T-helper 2 cell treated with Interferon-gamma antibody and Interleukin-4, amounts not matched to agents 5 μg/mL and 100 μg/mL, for 36 hours (primary cell): ENCODE data around the gene LSAMP.

Source experiments
- DNase-seq: peaks from one replicate; pipeline ENCODE4 v3.0.0; 2021; ENCODE audit warnings: low spot score
- H3K27ac Mint-ChIP-seq: one replicate; pipeline ENCODE4 v1.8.0; 2021; ENCODE audit warnings: mild to moderate bottlenecking, mixed read lengths
- H3K27me3 Mint-ChIP-seq: one replicate; pipeline ENCODE4 v1.8.0; 2021; ENCODE audit warnings: low read depth, mixed read lengths
- H3K36me3 Mint-ChIP-seq: one replicate; pipeline ENCODE4 v1.8.0; 2021; ENCODE audit warnings: low read depth, mixed read lengths
- H3K4me1 Mint-ChIP-seq: one replicate; pipeline ENCODE4 v1.8.0; 2021; ENCODE audit warnings: low read depth, mixed read lengths
- H3K4me3 Mint-ChIP-seq: one replicate; pipeline ENCODE4 v1.8.0; 2022; ENCODE audit warnings: mild to moderate bottlenecking, moderate library complexity, mixed read lengths
- H3K9me3 Mint-ChIP-seq: one replicate; pipeline ENCODE4 v1.8.0; 2021; ENCODE audit warnings: mixed read lengths

LSAMP gene

GRCh38 chr3:115999001-115999585, 446.2 kb downstream of the LSAMP start:
- Mint-ChIP-seq H3K4me1 (no peaks in the 10 kb centered on the region), H3K27me3 (no peaks in the 10 kb centered on the region), H3K36me3 (no peaks in the 10 kb centered on the region), H3K27ac (no peak overlapping the region), H3K4me3 (no peak overlapping the region), H3K9me3 (no peaks in the 10 kb centered on the region)
- DNase-seq, result no peak

GRCh38 chr3:115996420-115997108, 448.7 kb downstream of the LSAMP start:
- Mint-ChIP-seq H3K9me3 (no peaks in the 10 kb centered on the region), H3K27me3 (no peaks in the 10 kb centered on the region), H3K4me1 (no peaks in the 10 kb centered on the region), H3K36me3 (no peaks in the 10 kb centered on the region), H3K27ac (no peak overlapping the region), H3K4me3 (no peak overlapping the region)
- no peak for DNase-seq

GRCh38 chr3:115990669-115991068, 454.6 kb downstream of the LSAMP start:
- Mint-ChIP-seq H3K4me1 (no peaks in the 10 kb centered on the region), H3K4me3 (no peak overlapping the region)

GRCh38 chr3:115989684-115990421, 455.4 kb downstream of the LSAMP start:
- H3K4me3 Mint-ChIP-seq, result no peak overlapping the region
- no peak for DNase-seq
- no peaks in the 10 kb centered on the region for H3K36me3 Mint-ChIP-seq

More at GRCh38 chr3:115990669-115991068, 454.6 kb downstream of the LSAMP start:
- no peaks in the 10 kb centered on the region for H3K27me3 Mint-ChIP-seq
- no peaks in the 10 kb centered on the region for H3K9me3 Mint-ChIP-seq
- H3K27ac Mint-ChIP-seq, result no peak overlapping the region
- no peaks in the 10 kb centered on the region for H3K36me3 Mint-ChIP-seq
- DNase-seq, result no peak

GRCh38 chr3:115986555-115987207, 458.6 kb downstream of the LSAMP start:
- no peak overlapping the region for H3K27ac Mint-ChIP-seq
- DNase-seq, result no peak

More at GRCh38 chr3:115989684-115990421, 455.4 kb downstream of the LSAMP start:
- Mint-ChIP-seq H3K9me3 (no peaks in the 10 kb centered on the region), H3K27me3 (no peaks in the 10 kb centered on the region), H3K27ac (no peak overlapping the region), H3K4me1 (no peaks in the 10 kb centered on the region)

GRCh38 chr3:115982629-115983028, 462.7 kb downstream of the LSAMP start:
- Mint-ChIP-seq H3K4me1 (no peaks in the 10 kb centered on the region), H3K4me3 (no peak overlapping the region), H3K27ac (no peak overlapping the region), H3K36me3 (no peaks in the 10 kb centered on the region), H3K27me3 (no peaks in the 10 kb centered on the region), H3K9me3 (no peaks in the 10 kb centered on the region)
- no peak for DNase-seq

More at GRCh38 chr3:115986555-115987207, 458.6 kb downstream of the LSAMP start:
- Mint-ChIP-seq H3K27me3 (no peaks in the 10 kb centered on the region), H3K36me3 (no peaks in the 10 kb centered on the region), H3K9me3 (no peaks in the 10 kb centered on the region), H3K4me1 (no peaks in the 10 kb centered on the region), H3K4me3 (no peak overlapping the region)

- no peaks in the 10 kb centered on the region for H3K36me3 Mint-ChIP-seq
- no peaks in the 10 kb centered on the region for H3K9me3 Mint-ChIP-seq
- no peaks in the 10 kb centered on the region for H3K4me1 Mint-ChIP-seq
- no peak overlapping the region for H3K27ac Mint-ChIP-seq
- no peak for DNase-seq
- H3K27me3 Mint-ChIP-seq, result no peaks in the 10 kb centered on the region
- H3K4me3 Mint-ChIP-seq, result no peak overlapping the region
These were observed 463.2 kb downstream of the LSAMP start for GRCh38 chr3:115982108-115982507.

GRCh38 chr3:115980709-115981108, 464.6 kb downstream of the LSAMP start:
- Mint-ChIP-seq H3K9me3 (no peaks in the 10 kb centered on the region), H3K27me3 (no peaks in the 10 kb centered on the region), H3K27ac (no peak overlapping the region), H3K4me3 (no peak overlapping the region), H3K4me1 (no peaks in the 10 kb centered on the region), H3K36me3 (no peaks in the 10 kb centered on the region)
- no peak for DNase-seq

GRCh38 chr3:115977866-115978265, 467.4 kb downstream of the LSAMP start:
- Mint-ChIP-seq H3K4me3 (no peak overlapping the region), H3K4me1 (no peaks in the 10 kb centered on the region), H3K27ac (no peak overlapping the region), H3K27me3 (no peaks in the 10 kb centered on the region), H3K36me3 (no peaks in the 10 kb centered on the region), H3K9me3 (no peaks in the 10 kb centered on the region)
- no peak for DNase-seq

- no peaks in the 10 kb centered on the region for H3K36me3 Mint-ChIP-seq
- no peaks in the 10 kb centered on the region for H3K4me1 Mint-ChIP-seq
- H3K4me3 Mint-ChIP-seq, result no peak overlapping the region
- no peaks in the 10 kb centered on the region for H3K9me3 Mint-ChIP-seq
- H3K27ac Mint-ChIP-seq, result no peak overlapping the region
- H3K27me3 Mint-ChIP-seq, result no peaks in the 10 kb centered on the region
- no peak for DNase-seq
These were observed 469.5 kb downstream of the LSAMP start for GRCh38 chr3:115975796-115976195.

GRCh38 chr3:115975353-115975752, 469.9 kb downstream of the LSAMP start:
- DNase-seq, result no peak
- Mint-ChIP-seq H3K27me3 (no peaks in the 10 kb centered on the region), H3K9me3 (no peaks in the 10 kb centered on the region), H3K4me1 (no peaks in the 10 kb centered on the region), H3K27ac (no peak overlapping the region), H3K4me3 (no peak overlapping the region), H3K36me3 (no peaks in the 10 kb centered on the region)

- Mint-ChIP-seq H3K4me1 (no peaks in the 10 kb centered on the region), H3K27me3 (no peaks in the 10 kb centered on the region), H3K4me3 (no peak overlapping the region), H3K27ac (no peak overlapping the region), H3K9me3 (no peaks in the 10 kb centered on the region), H3K36me3 (no peaks in the 10 kb centered on the region)
- no peak for DNase-seq
These were observed 470.3 kb downstream of the LSAMP start for GRCh38 chr3:115974940-115975339.

GRCh38 chr3:115968871-115969270, 476.4 kb downstream of the LSAMP start:
- Mint-ChIP-seq H3K27me3 (no peaks in the 10 kb centered on the region), H3K9me3 (no peaks in the 10 kb centered on the region), H3K27ac (no peak overlapping the region), H3K4me1 (no peaks in the 10 kb centered on the region), H3K4me3 (no peak overlapping the region), H3K36me3 (no peaks in the 10 kb centered on the region)
- no peak for DNase-seq

GRCh38 chr3:115961380-115961779, 483.9 kb downstream of the LSAMP start:
- H3K9me3 Mint-ChIP-seq, result no peaks in the 10 kb centered on the region
- no peak for DNase-seq
- H3K4me1 Mint-ChIP-seq, result no peaks in the 10 kb centered on the region
- H3K4me3 Mint-ChIP-seq, result no peak overlapping the region
- no peaks in the 10 kb centered on the region for H3K27me3 Mint-ChIP-seq
- no peaks in the 10 kb centered on the region for H3K36me3 Mint-ChIP-seq
- H3K27ac Mint-ChIP-seq, result no peak overlapping the region
